ENCODE results near the gene ZNF385C.
A peak's percentile ranks its signal among the peaks of the same experiment; 100 is the strongest.

ZNF385C gene

GRCh38 chr17:42034059-42034458, 64.2 kb downstream of the ZNF385C start:
- H3K4me3 ChIP-seq (ENCODE audit: low read depth, low read length) = no peak overlapping the region
- TF ChIP-seq, protein P1, sequence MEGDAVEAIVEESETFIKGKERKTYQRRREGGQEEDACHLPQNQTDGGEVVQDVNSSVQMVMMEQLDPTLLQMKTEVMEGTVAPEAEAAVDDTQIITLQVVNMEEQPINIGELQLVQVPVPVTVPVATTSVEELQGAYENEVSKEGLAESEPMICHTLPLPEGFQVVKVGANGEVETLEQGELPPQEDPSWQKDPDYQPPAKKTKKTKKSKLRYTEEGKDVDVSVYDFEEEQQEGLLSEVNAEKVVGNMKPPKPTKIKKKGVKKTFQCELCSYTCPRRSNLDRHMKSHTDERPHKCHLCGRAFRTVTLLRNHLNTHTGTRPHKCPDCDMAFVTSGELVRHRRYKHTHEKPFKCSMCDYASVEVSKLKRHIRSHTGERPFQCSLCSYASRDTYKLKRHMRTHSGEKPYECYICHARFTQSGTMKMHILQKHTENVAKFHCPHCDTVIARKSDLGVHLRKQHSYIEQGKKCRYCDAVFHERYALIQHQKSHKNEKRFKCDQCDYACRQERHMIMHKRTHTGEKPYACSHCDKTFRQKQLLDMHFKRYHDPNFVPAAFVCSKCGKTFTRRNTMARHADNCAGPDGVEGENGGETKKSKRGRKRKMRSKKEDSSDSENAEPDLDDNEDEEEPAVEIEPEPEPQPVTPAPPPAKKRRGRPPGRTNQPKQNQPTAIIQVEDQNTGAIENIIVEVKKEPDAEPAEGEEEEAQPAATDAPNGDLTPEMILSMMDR (conservative IDR thresholded peaks at IDR 0.05; ENCODE audit: low read depth, low read length) = no peak
- DNase-seq (ENCODE audit: low read depth) = no peak

DNA sequence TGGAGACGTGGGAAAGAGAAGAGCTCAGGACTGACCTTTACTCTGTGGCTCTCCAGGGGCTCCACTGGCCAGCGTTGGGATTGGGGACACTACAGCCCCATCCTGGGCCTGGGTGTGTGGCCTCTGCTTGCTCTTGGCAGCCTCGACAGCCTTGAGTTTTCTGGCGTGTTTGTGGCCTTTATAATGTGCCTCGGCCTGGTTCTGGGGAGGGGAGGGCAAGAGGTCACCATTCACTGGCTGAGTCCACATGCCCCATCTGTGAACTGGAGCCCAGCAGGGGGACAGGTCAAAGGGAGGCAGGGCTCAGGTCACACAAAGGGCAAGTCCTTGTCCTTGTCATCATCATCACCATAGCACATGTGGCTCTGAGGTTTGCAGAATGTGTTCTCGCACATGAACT, 66.7 kb downstream of the ZNF385C start:
- no peak for DNase-seq (ENCODE audit: low read depth)
- TF ChIP-seq, protein P1 (conservative IDR thresholded peaks at IDR 0.05; ENCODE audit: low read depth, low read length) = no peak
- no peak overlapping the region for H3K4me3 ChIP-seq (ENCODE audit: low read depth, low read length)

DNA sequence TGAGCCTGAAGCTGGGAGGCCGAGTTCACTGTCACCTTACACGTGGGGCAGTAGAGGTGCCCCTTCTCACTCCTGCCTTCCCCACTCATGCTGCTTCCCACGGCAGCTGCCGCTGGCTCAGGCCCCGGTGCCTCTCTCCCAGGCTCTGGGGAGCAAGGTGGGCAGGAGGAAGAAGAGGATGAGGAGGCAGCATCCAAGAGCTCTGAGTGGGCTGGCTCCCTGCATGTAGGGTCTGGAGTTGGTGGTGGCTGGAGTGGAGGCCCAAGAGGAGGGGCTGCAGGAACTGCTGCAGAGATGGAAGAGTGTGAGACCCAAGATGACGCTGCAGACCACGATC, 69.5 kb downstream of the ZNF385C start:
- H3K4me3 ChIP-seq (ENCODE audit: low read depth, low read length) = no peak overlapping the region
- TF ChIP-seq, protein P1 (conservative IDR thresholded peaks at IDR 0.05; ENCODE audit: low read depth, low read length) = no peak
- no peak for DNase-seq (ENCODE audit: low read depth)

DNA sequence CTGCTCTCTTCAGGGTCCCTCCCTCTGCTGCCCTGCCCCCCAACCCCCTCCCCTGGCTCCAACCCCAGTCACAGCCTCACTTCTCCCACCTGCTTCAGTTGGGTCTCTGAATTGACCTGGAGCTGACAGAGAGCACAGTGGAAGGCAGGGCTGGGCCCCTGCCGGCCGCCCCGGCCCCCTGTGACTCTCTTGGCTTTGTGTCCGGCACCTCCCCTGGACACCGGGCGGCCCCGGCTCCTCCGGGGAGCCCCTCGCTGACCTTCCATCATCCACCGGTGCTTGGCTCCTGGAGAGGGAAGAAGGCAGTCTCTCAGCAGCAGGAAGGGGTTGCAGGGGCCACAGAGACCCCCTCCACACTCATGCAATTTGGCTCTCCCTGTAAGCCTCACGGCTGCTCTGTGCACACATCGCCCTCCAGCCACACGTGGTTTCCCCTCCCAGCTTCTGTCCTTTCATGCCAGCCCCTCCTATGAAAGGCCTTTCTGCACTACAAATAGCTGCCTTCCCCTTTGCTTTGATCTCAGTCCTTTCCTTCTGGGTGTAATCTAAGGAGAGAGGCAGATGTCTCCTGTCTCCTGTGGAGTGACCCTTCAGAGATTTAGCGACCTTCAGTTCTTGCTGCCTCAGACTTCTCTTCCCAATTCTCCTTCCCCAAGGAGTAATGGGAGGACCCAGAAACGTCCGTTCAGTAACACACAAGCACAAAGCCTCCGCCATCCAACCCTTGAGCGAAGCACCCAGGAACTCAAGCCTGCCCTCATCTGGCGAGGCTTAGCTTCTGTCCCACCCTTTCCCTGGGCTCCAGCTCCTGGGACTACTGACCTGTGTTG, 70.1 kb downstream of the ZNF385C start:
- DNase-seq (ENCODE audit: low read depth) = peak; percentile 29
- no peak overlapping the region for H3K4me3 ChIP-seq (ENCODE audit: low read depth, low read length)
- TF ChIP-seq, protein P1 (conservative IDR thresholded peaks at IDR 0.05; ENCODE audit: low read depth, low read length) = peak; percentile 60

DNA sequence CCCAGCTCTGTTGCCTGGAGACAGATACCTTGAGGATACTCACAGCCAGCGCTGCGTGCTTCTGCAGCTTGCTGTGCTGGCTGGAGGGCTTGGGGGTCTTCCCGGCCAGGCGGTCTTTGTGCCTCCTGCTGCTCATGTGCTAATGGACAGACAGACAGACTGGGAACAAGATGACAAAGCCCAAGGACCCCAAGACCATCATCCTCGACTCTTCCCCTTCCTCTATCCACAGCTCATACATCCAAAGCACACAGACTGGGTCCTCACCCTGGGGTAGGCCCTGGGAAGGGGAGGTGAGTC, 70.7 kb downstream of the ZNF385C start:
- H3K4me3 ChIP-seq (ENCODE audit: low read depth, low read length) = no peak overlapping the region
- TF ChIP-seq, protein P1 (conservative IDR thresholded peaks at IDR 0.05; ENCODE audit: low read depth, low read length) = no peak
- DNase-seq (ENCODE audit: low read depth) = no peak

DNA sequence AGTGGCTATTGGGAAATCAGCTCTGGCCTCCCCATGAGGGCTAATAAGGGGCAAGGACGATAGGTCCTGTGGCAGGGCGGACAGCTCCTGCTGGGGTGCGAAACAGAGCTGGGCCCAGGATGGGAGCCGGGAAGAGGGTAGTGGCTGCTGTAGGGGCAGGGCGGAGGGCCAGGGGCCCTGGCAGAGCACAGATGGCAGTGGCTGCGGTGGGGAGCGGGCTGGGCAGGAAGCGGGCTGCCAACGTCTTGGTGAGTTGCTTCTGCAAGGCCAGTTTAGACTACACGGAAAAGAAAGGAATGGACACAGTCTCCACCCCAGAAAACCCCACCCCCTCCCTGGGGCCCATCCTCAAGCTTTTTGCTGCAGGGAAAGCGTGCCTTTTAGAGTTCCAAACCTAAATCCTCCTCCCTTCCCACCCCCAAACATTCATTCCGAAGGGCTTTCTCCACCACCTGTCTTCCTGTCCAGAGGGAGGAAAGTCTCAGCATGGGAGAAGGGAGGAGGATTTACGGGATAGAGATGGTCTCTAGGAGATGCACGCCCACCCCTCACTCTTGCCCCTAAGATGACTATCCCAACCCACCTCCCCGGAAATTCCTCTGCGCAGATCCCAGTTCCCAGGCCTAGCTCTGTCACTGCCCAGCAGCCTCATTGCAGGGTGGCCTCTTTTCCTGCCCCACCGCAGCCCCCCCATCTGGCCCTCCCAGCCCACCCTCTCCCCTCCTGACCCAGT, 71.2 kb downstream of the ZNF385C start:
- no peak for DNase-seq (ENCODE audit: low read depth)
- TF ChIP-seq, protein P1 (conservative IDR thresholded peaks at IDR 0.05; ENCODE audit: low read depth, low read length) = no peak
- no peak overlapping the region for H3K4me3 ChIP-seq (ENCODE audit: low read depth, low read length)

GRCh38 chr17:42025936-42026335, 72.3 kb downstream of the ZNF385C start:
- no peak for DNase-seq (ENCODE audit: low read depth)
- TF ChIP-seq, protein P1 (conservative IDR thresholded peaks at IDR 0.05; ENCODE audit: low read depth, low read length) = no peak
- H3K4me3 ChIP-seq (ENCODE audit: low read depth, low read length) = no peak overlapping the region

Data from choroid plexus epithelial cell (primary cell).